Measurements from ENCODE around the gene SUN3.
A peak's percentile ranks its signal among the peaks of the same experiment; 100 is the strongest.
"Not testable (repeated sequence)": the region's sequence is repeated elsewhere in the genome, so short reads cannot be mapped to it uniquely, and the experiment has no call there.

The SUN3 gene

GRCh38 chr7:47990592-47990991, 38.3 kb downstream of the SUN3 start:
- H3K4me3 ChIP-seq (ENCODE audit: control insufficient read depth, low read depth, low read length) = no peak overlapping the region
- TF ChIP-seq CTCF (IDR thresholded peaks at IDR 0.05; ENCODE audit: control insufficient read depth, insufficient read depth, low read depth, low read length, missing control alignments) = no peak
- no peak for DNase-seq (ENCODE audit: low read depth)

- H3K4me3 ChIP-seq (ENCODE audit: control insufficient read depth, low read depth, low read length); DNase-seq (ENCODE audit: low read depth): not testable (repeated sequence)
Observed at GRCh38 chr7:47989607-47990400, 39.1 kb downstream of the SUN3 start.

- peak; percentile 52 for TF ChIP-seq CTCF (IDR thresholded peaks at IDR 0.05; ENCODE audit: control insufficient read depth, insufficient read depth, low read depth, low read length, missing control alignments)
- DNase-seq (ENCODE audit: low read depth) = no peak
- no peak overlapping the region for H3K4me3 ChIP-seq (ENCODE audit: control insufficient read depth, low read depth, low read length)
Observed at GRCh38 chr7:47988496-47989386, 40.2 kb downstream of the SUN3 start.

GRCh38 chr7:47982610-47983009, 46.3 kb downstream of the SUN3 start:
- TF ChIP-seq CTCF (IDR thresholded peaks at IDR 0.05; ENCODE audit: control insufficient read depth, insufficient read depth, low read depth, low read length, missing control alignments) = no peak
- DNase-seq (ENCODE audit: low read depth) = no peak
- no peak overlapping the region for H3K4me3 ChIP-seq (ENCODE audit: control insufficient read depth, low read depth, low read length)

- not testable (repeated sequence) for DNase-seq (ENCODE audit: low read depth); H3K4me3 ChIP-seq (ENCODE audit: control insufficient read depth, low read depth, low read length)
Observed at GRCh38 chr7:47980648-47981047, 48.3 kb downstream of the SUN3 start.

- H3K4me3 ChIP-seq (ENCODE audit: control insufficient read depth, low read depth, low read length) = peak overlapping the region; percentile 59
- DNase-seq (ENCODE audit: low read depth) = no peak
- TF ChIP-seq CTCF (IDR thresholded peaks at IDR 0.05; ENCODE audit: control insufficient read depth, insufficient read depth, low read depth, low read length, missing control alignments) = no peak
Observed at GRCh38 chr7:47979832-47980181, 49.1 kb downstream of the SUN3 start.

- TF ChIP-seq CTCF (IDR thresholded peaks at IDR 0.05; ENCODE audit: control insufficient read depth, insufficient read depth, low read depth, low read length, missing control alignments) = no peak
- H3K4me3 ChIP-seq (ENCODE audit: control insufficient read depth, low read depth, low read length) = peak within 1 kb of the TSS; percentile 59
- DNase-seq (ENCODE audit: low read depth) = peak; percentile 28
Observed at GRCh38 chr7:47979145-47979831, 49.6 kb downstream of the SUN3 start, which contains the start of gene HUS1. Gene HUS1, minus strand, starts transcription at chr7:47979615. Its CDS starts 96 bp downstream, at chr7:47979519.

All from AG09309 (cell line).